ENCODE results near the gene HMGN1. TPM values are rescaled to one million over a fixed set of nuclear protein-coding genes. Genes with fewer than 3 reads are reported as not detected.
A peak's percentile ranks its signal among the peaks of the same experiment; 100 is the strongest.

HMGN1 gene
- total RNA-seq, 1 experiment from 2014 or later = 516 TPM

GRCh38 chr21:39313042-39313570 lies 35.8 kb downstream of the HMGN1 start:
- H3K14ac ChIP-seq (ENCODE audit: insufficient read depth, low read length) = peak overlapping the region; percentile 85
- H3K23me2 ChIP-seq (ENCODE audit: insufficient read length, low read depth, low read length, poor library complexity, severe bottlenecking) = peaks cover 8% of the 10 kb centered on the region
- no peak overlapping the region for H2BK15ac ChIP-seq (ENCODE audit: low read depth, low read length)
- no peak overlapping the region for H3K18ac ChIP-seq (ENCODE audit: insufficient read length, low read depth, low read length)
- H3K79me1 ChIP-seq (ENCODE audit: insufficient read depth, low read depth, low read length, poor library complexity, severe bottlenecking) = no peaks in the 10 kb centered on the region
- Mint-ChIP-seq H3K27me3 (ENCODE audit: low read depth) (no peaks in the 10 kb centered on the region), H3K9me3 (peaks cover 0 to 4% of the 10 kb centered on the region in 2 experiments; a peak in 2 of 5 replicates), H3K36me3 (ENCODE audit: insufficient read depth in 1 of 3, low read depth in 3 of 3) (peaks cover 22 to 40% (median 34%) of the 10 kb centered on the region in 3 experiments), H3K27ac (no peak overlapping the region; a peak in 1 of 7 replicates), H3K4me1 (peaks cover 17 to 24% of the 10 kb centered on the region in 2 experiments), H3K4me3 (peak overlapping the region; percentile 82 to 93)
- H3K23ac ChIP-seq (ENCODE audit: insufficient read length, low read depth, low read length) = no peak overlapping the region
- H4K5ac ChIP-seq (ENCODE audit: insufficient read length, low read depth, low read length) = no peak overlapping the region
- H2AFZ ChIP-seq (ENCODE audit: low read length) = no peak overlapping the region
- H2BK20ac ChIP-seq (ENCODE audit: low read depth, low read length, poor library complexity, severe bottlenecking) = no peak overlapping the region
- H2AK5ac ChIP-seq (ENCODE audit: insufficient read length, low read length) = no peak overlapping the region
- no CpG with 5 or more reads among the region's 71 CpGs for WGBS (ENCODE audit: extremely low coverage, insufficient read length, low lambda C conversion rate)
- H4K20me1 ChIP-seq (ENCODE audit: control insufficient read depth, insufficient read depth, insufficient read length) = no peaks in the 10 kb centered on the region
- no peaks in the 10 kb centered on the region for H3K9me3 ChIP-seq (ENCODE audit: control insufficient read depth, low read depth, low read length)
- no peak overlapping the region for H3K56ac ChIP-seq (ENCODE audit: insufficient read length, low read depth, low read length)
- no peak overlapping the region for H4K91ac ChIP-seq (ENCODE audit: insufficient read length, low read depth, low read length)
- peak; percentile 46 for DNase-seq
- H3T11ph ChIP-seq (ENCODE audit: low read length) = no peak overlapping the region
- peak overlapping the region; percentile 80 for H3K27ac ChIP-seq (ENCODE audit: insufficient read length, low read depth, low read length)
- H3K4ac ChIP-seq (ENCODE audit: low read depth, low read length) = no peak overlapping the region
- peak overlapping the region; percentile 97 for H3K4me2 ChIP-seq (ENCODE audit: insufficient read depth, insufficient read length, low read length)
- no peaks in the 10 kb centered on the region for H3K27me3 ChIP-seq (ENCODE audit: insufficient read depth, low read length)
- peak overlapping the region; percentile 55 for H3K9ac ChIP-seq (ENCODE audit: extremely low read depth, insufficient read length, low read length)
- peaks cover 6% of the 10 kb centered on the region; the same call in 1 of the 2 replicates for H3K79me2 ChIP-seq (ENCODE audit: insufficient read depth, low read length)
- no peak overlapping the region for H2BK120ac ChIP-seq (ENCODE audit: low read depth, low read length, poor library complexity, severe bottlenecking)
- no peaks in the 10 kb centered on the region for H3K4me1 ChIP-seq (ENCODE audit: insufficient read depth, low read length)
- no peak overlapping the region for H4K8ac ChIP-seq (replicated peaks; ENCODE audit: insufficient read length, low read depth, low read length)
- no peak overlapping the region for H2BK12ac ChIP-seq (ENCODE audit: insufficient read length, low read depth, low read length)
- TF ChIP-seq, protein P1, sequence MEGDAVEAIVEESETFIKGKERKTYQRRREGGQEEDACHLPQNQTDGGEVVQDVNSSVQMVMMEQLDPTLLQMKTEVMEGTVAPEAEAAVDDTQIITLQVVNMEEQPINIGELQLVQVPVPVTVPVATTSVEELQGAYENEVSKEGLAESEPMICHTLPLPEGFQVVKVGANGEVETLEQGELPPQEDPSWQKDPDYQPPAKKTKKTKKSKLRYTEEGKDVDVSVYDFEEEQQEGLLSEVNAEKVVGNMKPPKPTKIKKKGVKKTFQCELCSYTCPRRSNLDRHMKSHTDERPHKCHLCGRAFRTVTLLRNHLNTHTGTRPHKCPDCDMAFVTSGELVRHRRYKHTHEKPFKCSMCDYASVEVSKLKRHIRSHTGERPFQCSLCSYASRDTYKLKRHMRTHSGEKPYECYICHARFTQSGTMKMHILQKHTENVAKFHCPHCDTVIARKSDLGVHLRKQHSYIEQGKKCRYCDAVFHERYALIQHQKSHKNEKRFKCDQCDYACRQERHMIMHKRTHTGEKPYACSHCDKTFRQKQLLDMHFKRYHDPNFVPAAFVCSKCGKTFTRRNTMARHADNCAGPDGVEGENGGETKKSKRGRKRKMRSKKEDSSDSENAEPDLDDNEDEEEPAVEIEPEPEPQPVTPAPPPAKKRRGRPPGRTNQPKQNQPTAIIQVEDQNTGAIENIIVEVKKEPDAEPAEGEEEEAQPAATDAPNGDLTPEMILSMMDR (conservative IDR thresholded peaks at IDR 0.05) = no peak
- H2BK5ac ChIP-seq (ENCODE audit: insufficient read length, low read length) = no peak overlapping the region

Data from H9 (cell line).